CD4-positive, alpha-beta T cell treated with Interleukin-15 for 1 hour (primary cell): ENCODE results near the gene MINDY3.
A peak's percentile ranks its signal among the peaks of the same experiment; 100 is the strongest.
"Not testable (repeated sequence)": the region's sequence is repeated elsewhere in the genome, so short reads cannot be mapped to it uniquely, and the experiment has no call there.

Experiments used
- DNase-seq: peaks from one replicate; pipeline ENCODE4 v3.0.0-alpha.2; 2020

Gene MINDY3

GRCh38 chr10:15764892-15765454, 95.3 kb downstream of the MINDY3 start:
- no peak for DNase-seq

- DNase-seq: no peak
These were observed 97.3 kb downstream of the MINDY3 start for GRCh38 chr10:15763006-15763405.

- DNase-seq: not testable (repeated sequence)
These were observed 98.1 kb downstream of the MINDY3 start for GRCh38 chr10:15762239-15762638.

GRCh38 chr10:15761224-15761623, 99.1 kb downstream of the MINDY3 start:
- not testable (repeated sequence) for DNase-seq

- DNase-seq: no peak
These were observed 99.6 kb downstream of the MINDY3 start for GRCh38 chr10:15760681-15761080.

GRCh38 chr10:15759265-15759664, 101.0 kb downstream of the MINDY3 start:
- DNase-seq: no peak

- DNase-seq: no peak
These were observed 101.7 kb downstream of the MINDY3 start for GRCh38 chr10:15758618-15759017.

GRCh38 chr10:15754937-15755336, 105.4 kb downstream of the MINDY3 start:
- DNase-seq: no peak

- DNase-seq: no peak
These were observed 109.3 kb downstream of the MINDY3 start for GRCh38 chr10:15751046-15751445.

- DNase-seq: no peak
These were observed 112.2 kb downstream of the MINDY3 start for GRCh38 chr10:15748126-15748525.

- DNase-seq: no peak
These were observed 112.7 kb downstream of the MINDY3 start for GRCh38 chr10:15747632-15748031.

GRCh38 chr10:15745751-15746150, 114.6 kb downstream of the MINDY3 start:
- no peak for DNase-seq

- peak; percentile 18 for DNase-seq
These were observed 116.0 kb downstream of the MINDY3 start for GRCh38 chr10:15744217-15744865.

- DNase-seq: no peak
These were observed 116.9 kb downstream of the MINDY3 start for GRCh38 chr10:15743443-15743842.

- no peak for DNase-seq
These were observed 117.5 kb downstream of the MINDY3 start for GRCh38 chr10:15742836-15743235.

GRCh38 chr10:15742102-15742501, 118.2 kb downstream of the MINDY3 start:
- no peak for DNase-seq

GRCh38 chr10:15741581-15741980, 118.7 kb downstream of the MINDY3 start:
- no peak for DNase-seq

GRCh38 chr10:15740261-15740660, 120.0 kb downstream of the MINDY3 start:
- DNase-seq: no peak

- no peak for DNase-seq
These were observed 120.9 kb downstream of the MINDY3 start for GRCh38 chr10:15739254-15739970.

- DNase-seq: no peak
These were observed 121.9 kb downstream of the MINDY3 start for GRCh38 chr10:15738270-15738925.

GRCh38 chr10:15737656-15738055, 122.7 kb downstream of the MINDY3 start:
- no peak for DNase-seq

- no peak for DNase-seq
These were observed 124.5 kb downstream of the MINDY3 start for GRCh38 chr10:15735763-15736162.

GRCh38 chr10:15730341-15730740, 130.0 kb downstream of the MINDY3 start:
- no peak for DNase-seq

- DNase-seq: no peak
These were observed 130.4 kb downstream of the MINDY3 start for GRCh38 chr10:15729890-15730289.
